Uterus (tissue), 2 donors: ENCODE data around the gene VSIR.

Experiments used
- CTCF ChIP-seq, 4 experiments: fragments of 200-600 bp in 2 of 4; fragments of 450-650 bp in 2 of 4; sonication (generic) in 2 of 4; IDR thresholded peaks; one replicate each; pipeline ENCODE4 v1.5.1; 2016 to 2019; ENCODE audit warnings: antibody characterized with exemption in 4 of 4, mild to moderate bottlenecking in 2 of 4, moderate library complexity in 1 of 4
- POLR2A ChIP-seq, 2 donors: fragments of 450-650 bp; IDR thresholded peaks; one replicate each; pipeline ENCODE4 v1.6.1; 2016; ENCODE audit warnings: antibody characterized with exemption in 2 of 2, mild to moderate bottlenecking in 1 of 2, moderate library complexity in 1 of 2

GRCh38 chr10:71817831-71818655 lies 44.7 kb upstream of the VSIR start:
- TF ChIP-seq CTCF (IDR thresholded peaks at IDR 0.05): no peak
- TF ChIP-seq POLR2A (IDR thresholded peaks at IDR 0.05): no peak
